Chondrocyte (in vitro differentiated cells): Measurements from ENCODE around the gene CABP4. TPM values are rescaled to one million over a fixed set of nuclear protein-coding genes. Genes with fewer than 3 reads are reported as not detected.

Source experiments
- DNase-seq: peaks from one replicate; pipeline ENCODE4 v3.0.0; 2021; ENCODE audit warnings: mixed read lengths, low spot score
- H3K27ac Mint-ChIP-seq: one replicate; pipeline ENCODE4 v1.8.0; 2021; ENCODE audit warnings: mild to moderate bottlenecking, moderate library complexity, mixed read lengths; ENCODE audit not compliant: unreplicated experiment
- H3K27me3 Mint-ChIP-seq: 2 replicates; pipeline ENCODE4 v1.8.0; 2021; ENCODE audit warnings: low read depth, mixed read lengths
- H3K36me3 Mint-ChIP-seq: 2 replicates; pipeline ENCODE4 v1.8.0; 2021; ENCODE audit warnings: low read depth, mixed read lengths
- H3K4me1 Mint-ChIP-seq: 2 replicates; pipeline ENCODE4 v1.8.0; 2021; ENCODE audit warnings: low read depth, mild to moderate bottlenecking, mixed read lengths
- H3K4me3 Mint-ChIP-seq: one replicate; pipeline ENCODE4 v1.8.0; 2021; ENCODE audit warnings: mild to moderate bottlenecking, moderate library complexity, mixed read lengths; ENCODE audit not compliant: unreplicated experiment
- H3K9me3 Mint-ChIP-seq: 2 replicates; pipeline ENCODE4 v1.8.0; 2021; ENCODE audit warnings: low read depth, mixed read lengths
- CTCF ChIP-seq: fragments of 200-600 bp; sonication (generic); IDR thresholded peaks from 2 replicates; pipeline ENCODE4 v1.5.0; 2021; ENCODE audit warnings: antibody characterized with exemption, mild to moderate bottlenecking, moderate library complexity
- total RNA-seq: library from RNA; stranded (reverse); gene quantifications from 3 replicates; pipeline ENCODE4 v1.2.1, GENCODE V29; 2021

CABP4 gene
- total RNA-seq, 1 donor from 2014 or later: not detected

GRCh38 chr11:67431346-67432249 is 23.6 kb upstream of the CABP4 start:
- peaks cover 2% of the 10 kb centered on the region for H3K36me3 Mint-ChIP-seq
- H3K4me1 Mint-ChIP-seq: peaks cover 20% of the 10 kb centered on the region
- H3K27me3 Mint-ChIP-seq: no peaks in the 10 kb centered on the region
- H3K9me3 Mint-ChIP-seq: no peaks in the 10 kb centered on the region
- no peak for DNase-seq
- H3K27ac Mint-ChIP-seq: no peak overlapping the region
- no peak for TF ChIP-seq CTCF
- no peak overlapping the region for H3K4me3 Mint-ChIP-seq

GRCh38 chr11:67432655-67433349 is 22.4 kb upstream of the CABP4 start:
- no peak overlapping the region for H3K27ac Mint-ChIP-seq
- H3K4me1 Mint-ChIP-seq: peaks cover 18% of the 10 kb centered on the region
- TF ChIP-seq CTCF: no peak
- H3K9me3 Mint-ChIP-seq: no peaks in the 10 kb centered on the region
- no peak overlapping the region for H3K4me3 Mint-ChIP-seq
- peaks cover 2% of the 10 kb centered on the region for H3K36me3 Mint-ChIP-seq
- DNase-seq: no peak
- H3K27me3 Mint-ChIP-seq: no peaks in the 10 kb centered on the region

- Mint-ChIP-seq H3K4me3 (no peak overlapping the region), H3K27ac (no peak overlapping the region), H3K27me3 (no peaks in the 10 kb centered on the region), H3K9me3 (no peaks in the 10 kb centered on the region), H3K4me1 (peaks cover 12% of the 10 kb centered on the region), H3K36me3 (peaks cover 2% of the 10 kb centered on the region)
- TF ChIP-seq CTCF: no peak
- no peak for DNase-seq
Measured at GRCh38 chr11:67433536-67434394, 21.4 kb upstream of the CABP4 start.

- Mint-ChIP-seq H3K27ac (no peak overlapping the region), H3K36me3 (peaks cover 2% of the 10 kb centered on the region), H3K4me3 (no peak overlapping the region), H3K9me3 (no peaks in the 10 kb centered on the region), H3K4me1 (peaks cover 10% of the 10 kb centered on the region), H3K27me3 (no peaks in the 10 kb centered on the region)
- no peak for DNase-seq
- no peak for TF ChIP-seq CTCF
Measured at GRCh38 chr11:67434395-67434881, 20.7 kb upstream of the CABP4 start.
